Ascending aorta (tissue), 2 donors: ENCODE data around the gene C1QTNF9B. TPM values are rescaled to one million over a fixed set of nuclear protein-coding genes. Genes with fewer than 3 reads are reported as not detected.

Experiments
- DNase-seq, 2 donors: peaks; one replicate each; pipeline ENCODE4 v3.0.0-alpha.2; 2019; ENCODE audit warnings: low spot score in 2 of 2
- H3K27ac ChIP-seq, 2 donors: fragments of 200-600 bp; sonication (generic); one replicate each; pipeline ENCODE4 v1.5.1; 2016 to 2017; ENCODE audit warnings: mild to moderate bottlenecking in 1 of 2
- H3K27me3 ChIP-seq: fragments of 200-600 bp; sonication (generic); one replicate; pipeline ENCODE4 v1.5.1; 2017
- H3K36me3 ChIP-seq, 2 donors: fragments of 200-600 bp; sonication (generic); one replicate each; pipeline ENCODE4 v1.5.1; 2016
- H3K4me1 ChIP-seq, 2 donors: fragments of 200-600 bp; sonication (generic); one replicate each; pipeline ENCODE4 v1.5.1; 2016 to 2017; ENCODE audit warnings: mild to moderate bottlenecking in 1 of 2
- H3K4me3 ChIP-seq, 2 donors: fragments of 200-600 bp; sonication (generic); one replicate each; pipeline ENCODE4 v1.5.1; 2016 to 2017; ENCODE audit warnings: mild to moderate bottlenecking in 1 of 2
- H3K9me3 ChIP-seq, 2 donors: fragments of 200-600 bp; sonication (generic); one replicate each; pipeline ENCODE4 v1.5.1; 2016
- intact Hi-C: fragments of 100-400 bp; cut with DNase I; formaldehyde crosslinking; loops from one replicate; pipeline ENCODE4 v1.15.1; 2023
- total RNA-seq: library from RNA; depleted of rRNA; stranded (reverse); fragments of >200 nt; gene quantifications from one replicate; pipeline ENCODE4 v1.1.0, GENCODE V29; 2016
- TF ChIP-seq, protein P1 (sequence below), 3 experiments: fragments of 200-600 bp in 2 of 3; fragments of 450-650 bp in 1 of 3; sonication (generic) in 2 of 3; IDR thresholded peaks; one replicate each; pipeline ENCODE4 v1.5.1; 2016 to 2019; ENCODE audit warnings: antibody characterized with exemption in 3 of 3, mild to moderate bottlenecking in 1 of 3, moderate library complexity in 1 of 3

The C1QTNF9B gene
- total RNA-seq, 1 donor from 2014 or later: not detected

DNA sequence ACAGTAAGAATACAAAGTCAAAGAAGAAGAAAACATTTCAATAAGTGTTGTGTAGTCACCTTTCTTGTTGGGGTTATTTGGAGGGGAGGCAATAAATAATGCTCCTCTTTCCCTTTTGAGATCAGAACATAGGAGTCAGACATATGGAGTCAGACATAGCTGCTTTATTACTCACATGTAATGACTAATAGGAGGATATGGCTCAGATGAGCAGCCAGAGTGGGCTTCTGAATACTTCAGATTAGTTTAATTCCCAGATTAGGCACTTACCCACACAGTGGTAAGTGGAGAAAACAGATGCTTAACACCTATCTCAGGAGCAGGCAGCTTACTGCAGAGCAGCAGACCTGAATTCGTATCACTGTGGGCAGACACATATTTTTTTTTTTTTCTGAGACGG is 31.7 kb upstream of the C1QTNF9B start:
- Histone ChIP-seq H3K4me1 (no peaks in the 10 kb centered on the region), H3K27ac (no peak overlapping the region), H3K9me3 (no peaks in the 10 kb centered on the region), H3K36me3 (no peaks in the 10 kb centered on the region), H3K27me3 (no peaks in the 10 kb centered on the region), H3K4me3 (no peak overlapping the region)
- intact Hi-C loops: no loop called here
- DNase-seq: no peak
- TF ChIP-seq, protein P1, sequence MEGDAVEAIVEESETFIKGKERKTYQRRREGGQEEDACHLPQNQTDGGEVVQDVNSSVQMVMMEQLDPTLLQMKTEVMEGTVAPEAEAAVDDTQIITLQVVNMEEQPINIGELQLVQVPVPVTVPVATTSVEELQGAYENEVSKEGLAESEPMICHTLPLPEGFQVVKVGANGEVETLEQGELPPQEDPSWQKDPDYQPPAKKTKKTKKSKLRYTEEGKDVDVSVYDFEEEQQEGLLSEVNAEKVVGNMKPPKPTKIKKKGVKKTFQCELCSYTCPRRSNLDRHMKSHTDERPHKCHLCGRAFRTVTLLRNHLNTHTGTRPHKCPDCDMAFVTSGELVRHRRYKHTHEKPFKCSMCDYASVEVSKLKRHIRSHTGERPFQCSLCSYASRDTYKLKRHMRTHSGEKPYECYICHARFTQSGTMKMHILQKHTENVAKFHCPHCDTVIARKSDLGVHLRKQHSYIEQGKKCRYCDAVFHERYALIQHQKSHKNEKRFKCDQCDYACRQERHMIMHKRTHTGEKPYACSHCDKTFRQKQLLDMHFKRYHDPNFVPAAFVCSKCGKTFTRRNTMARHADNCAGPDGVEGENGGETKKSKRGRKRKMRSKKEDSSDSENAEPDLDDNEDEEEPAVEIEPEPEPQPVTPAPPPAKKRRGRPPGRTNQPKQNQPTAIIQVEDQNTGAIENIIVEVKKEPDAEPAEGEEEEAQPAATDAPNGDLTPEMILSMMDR (IDR thresholded peaks at IDR 0.05): no peak

DNA sequence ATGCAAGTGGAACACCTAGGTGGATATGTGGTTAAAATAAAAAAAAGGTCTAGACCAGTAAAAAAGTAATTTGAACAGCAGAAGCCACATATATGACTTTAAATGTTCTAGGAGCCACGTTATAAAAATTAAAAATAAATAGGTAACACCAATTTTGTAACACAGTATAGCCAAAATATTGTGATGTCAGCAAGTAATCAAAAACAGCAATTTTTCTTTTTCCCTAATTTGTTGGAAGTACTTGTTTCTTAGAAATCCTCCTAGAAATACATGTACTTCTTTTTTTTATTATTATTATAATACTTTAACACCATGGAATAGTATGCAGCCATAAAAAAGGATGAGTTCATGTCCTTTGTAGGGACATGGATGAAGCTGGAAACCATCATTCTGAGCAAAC is 25.7 kb upstream of the C1QTNF9B start:
- TF ChIP-seq, protein P1 (IDR thresholded peaks at IDR 0.05): no peak
- H3K9me3 ChIP-seq: no peaks in the 10 kb centered on the region
- no peak overlapping the region for H3K27ac ChIP-seq
- H3K36me3 ChIP-seq: no peaks in the 10 kb centered on the region
- intact Hi-C loops: loop anchor here (5.0 kb wide), 1 partner anchor 304 kb away; no protein-coding TSS in a partner anchor
- no peaks in the 10 kb centered on the region for H3K27me3 ChIP-seq
- H3K4me1 ChIP-seq: no peaks in the 10 kb centered on the region
- DNase-seq: no peak
- no peak overlapping the region for H3K4me3 ChIP-seq

- Histone ChIP-seq H3K36me3 (no peaks in the 10 kb centered on the region), H3K4me3 (no peak overlapping the region), H3K4me1 (no peaks in the 10 kb centered on the region), H3K9me3 (no peaks in the 10 kb centered on the region), H3K27ac (no peak overlapping the region), H3K27me3 (no peaks in the 10 kb centered on the region)
- intact Hi-C loops: loop anchor here (5.0 kb wide), 1 partner anchor 305 kb away; no protein-coding TSS in a partner anchor
- TF ChIP-seq, protein P1 (IDR thresholded peaks at IDR 0.05): no peak
- DNase-seq: no peak
These were observed 25.0 kb upstream of the C1QTNF9B start for GRCh38 chr13:23922005-23922932.

DNA sequence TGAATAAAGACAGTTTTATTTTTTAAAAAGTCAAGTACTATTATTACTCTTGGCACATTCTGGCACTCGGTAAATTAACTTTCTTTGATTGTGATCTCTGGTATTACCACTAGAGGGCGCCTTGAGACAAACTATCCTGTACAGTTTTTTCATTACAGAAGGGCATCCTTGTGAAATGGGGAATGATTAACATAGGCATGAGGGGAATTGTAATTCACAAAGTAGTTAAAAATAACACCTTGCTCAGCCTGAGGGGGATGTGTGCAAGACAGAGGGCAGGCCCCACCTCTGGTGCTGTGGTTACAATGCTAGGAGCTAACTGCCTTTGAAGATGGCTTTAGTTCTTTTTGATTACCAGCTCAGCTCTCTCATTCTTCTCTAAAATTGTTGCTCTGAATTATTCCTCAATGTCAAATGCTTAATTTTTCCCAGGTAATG is 24.2 kb upstream of the C1QTNF9B start:
- Histone ChIP-seq H3K9me3 (no peaks in the 10 kb centered on the region), H3K4me3 (no peak overlapping the region), H3K36me3 (no peaks in the 10 kb centered on the region), H3K4me1 (no peaks in the 10 kb centered on the region), H3K27ac (no peak overlapping the region), H3K27me3 (no peaks in the 10 kb centered on the region)
- TF ChIP-seq, protein P1 (IDR thresholded peaks at IDR 0.05): peak in 2 of 3 experiments; percentile 43
- intact Hi-C loops: loop anchor here (5.0 kb wide), 1 partner anchor 306 kb away; no protein-coding TSS in a partner anchor
- DNase-seq: no peak

GRCh38 chr13:23919006-23919405 is 21.7 kb upstream of the C1QTNF9B start:
- intact Hi-C loops: no loop called here
- TF ChIP-seq, protein P1 (IDR thresholded peaks at IDR 0.05): no peak
- H3K9me3 ChIP-seq: no peaks in the 10 kb centered on the region
- H3K36me3 ChIP-seq: no peaks in the 10 kb centered on the region
- no peaks in the 10 kb centered on the region for H3K4me1 ChIP-seq
- H3K4me3 ChIP-seq: no peak overlapping the region
- no peaks in the 10 kb centered on the region for H3K27me3 ChIP-seq
- H3K27ac ChIP-seq: no peak overlapping the region
- DNase-seq: no peak
